IMR-90 (cell line): ENCODE measurements around the gene ANKRD33B. TPM values are rescaled to one million over a fixed set of nuclear protein-coding genes. Genes with fewer than 3 reads are reported as not detected.
A peak's percentile ranks its signal among the peaks of the same experiment; 100 is the strongest.

ENCODE experiments used
- ATAC-seq: fragments of 200-7000 bp; cut with Tn5 transposase; 2 replicates; pipeline ENCODE4 v1.9.1; 2020; ENCODE audit warnings: low read depth, mild to moderate bottlenecking, moderate library complexity
- BruUV-seq: library from RNA; stranded (reverse); fragments of 400-500 nt; replicated peaks from 2 replicates; lab custom pipeline; 2021; lab: Mats Ljungman, UMichigan
- CTCF ChIA-PET: fragments of 300-600 bp; formaldehyde crosslinking; extraction: SDS; loops from one replicate; lab custom pipeline; 2021; ENCODE audit warnings: antibody characterized with exemption; lab: Yijun Ruan, JAX
- POLR2A ChIA-PET: fragments of 300-600 bp; sonication (Branson Sonifier 250); formaldehyde crosslinking; loops from one replicate; lab custom pipeline; 2022; ENCODE audit warnings: antibody characterized with exemption; ENCODE audit not compliant: unreplicated experiment; lab: Charles Lee
- DNase-seq: peaks from one replicate; pipeline ENCODE4 v3.0.0; 2013
- H2AFZ ChIP-seq: replicated peaks from 2 replicates; pipeline ENCODE3; 2013; ENCODE audit warnings: low read length, mild to moderate bottlenecking; ENCODE audit not compliant: poor library complexity
- H2AK5ac ChIP-seq: 2 replicates; pipeline ENCODE4 v1.6.1; 2013; ENCODE audit warnings: low read depth, low read length, inconsistent platforms
- H2AK9ac ChIP-seq: replicated peaks from 2 replicates; pipeline ENCODE3; 2013; ENCODE audit warnings: mild to moderate bottlenecking, low read depth, low read length, moderate library complexity; ENCODE audit not compliant: poor library complexity
- H2BK120ac ChIP-seq: 2 replicates; pipeline ENCODE4 v1.6.1; 2013; ENCODE audit warnings: low read depth, low read length, inconsistent platforms
- H2BK15ac ChIP-seq: 3 replicates; pipeline ENCODE4 v1.6.1; 2013; ENCODE audit warnings: low read depth, low read length, inconsistent platforms
- H2BK20ac ChIP-seq: 2 replicates; pipeline ENCODE4 v1.6.1; 2013; ENCODE audit warnings: low read depth, mild to moderate bottlenecking, inconsistent platforms, low read length, moderate library complexity
- H2BK5ac ChIP-seq: 2 replicates; pipeline ENCODE4 v1.6.1; 2013; ENCODE audit warnings: mild to moderate bottlenecking, low read depth, low read length, inconsistent platforms; ENCODE audit not compliant: poor library complexity, severe bottlenecking
- H3K14ac ChIP-seq: replicated peaks from 2 replicates; pipeline ENCODE4 v1.6.1; 2013; ENCODE audit warnings: low read depth, low read length, inconsistent platforms
- H3K18ac ChIP-seq: 2 replicates; pipeline ENCODE4 v1.6.1; 2013; ENCODE audit warnings: low read depth, low read length, control low read depth
- H3K23ac ChIP-seq: 2 replicates; pipeline ENCODE4 v1.6.1; 2013; ENCODE audit warnings: low read depth, low read length, inconsistent platforms
- H3K27ac ChIP-seq: 2 replicates; pipeline ENCODE4 v1.5.1; 2013; ENCODE audit warnings: mild to moderate bottlenecking, control low read depth, low read length; ENCODE audit not compliant: insufficient read depth
- H3K27me3 ChIP-seq: 2 replicates; pipeline ENCODE4 v1.6.1; 2013; ENCODE audit warnings: low read length; ENCODE audit not compliant: control insufficient read depth, insufficient read depth
- H3K36me3 ChIP-seq: 2 replicates; pipeline ENCODE4 v1.6.1; 2013; ENCODE audit warnings: low read length, mixed read lengths; ENCODE audit not compliant: control insufficient read depth, insufficient read depth
- H3K4ac ChIP-seq: 2 replicates; pipeline ENCODE4 v1.6.1; 2013; ENCODE audit warnings: low read depth, low read length, inconsistent platforms
- H3K4me1 ChIP-seq: 2 replicates; pipeline ENCODE4 v1.6.1; 2013; ENCODE audit warnings: low read length, mixed read lengths; ENCODE audit not compliant: control insufficient read depth, insufficient read depth
- H3K4me2 ChIP-seq: 2 replicates; pipeline ENCODE4 v1.6.1; 2013; ENCODE audit warnings: low read depth, mild to moderate bottlenecking, control low read depth, low read length, moderate library complexity
- H3K4me3 ChIP-seq: 2 replicates; pipeline ENCODE4 v1.5.1; 2013; ENCODE audit warnings: low read depth, mild to moderate bottlenecking, control low read depth, low read length, moderate library complexity; ENCODE audit not compliant: insufficient read depth
- H3K56ac ChIP-seq: 2 replicates; pipeline ENCODE4 v1.6.1; 2013; ENCODE audit warnings: low read length, inconsistent platforms; ENCODE audit not compliant: insufficient read depth; ENCODE audit errors: extremely low read depth
- H3K79me1 ChIP-seq, 2 experiments: 2 replicates each; pipeline ENCODE4 v1.6.1; 2013; ENCODE audit warnings: low read length in 2 of 2, inconsistent platforms in 1 of 2, low read depth in 1 of 2
- H3K9ac ChIP-seq: 2 replicates; pipeline ENCODE4 v1.6.1; 2013; ENCODE audit warnings: low read depth, low read length, control low read depth
- H3K9me1 ChIP-seq: 2 replicates; pipeline ENCODE4 v1.6.1; 2013; ENCODE audit warnings: low read length, inconsistent platforms; ENCODE audit not compliant: insufficient read depth
- H3K9me3 ChIP-seq: 2 replicates; pipeline ENCODE4 v1.6.1; 2013; ENCODE audit warnings: low read length; ENCODE audit not compliant: control insufficient read depth, insufficient read depth
- H4K20me1 ChIP-seq: 2 replicates; pipeline ENCODE4 v1.6.1; 2013; ENCODE audit warnings: low read length, inconsistent platforms; ENCODE audit not compliant: insufficient read depth
- H4K5ac ChIP-seq: 2 replicates; pipeline ENCODE4 v1.6.1; 2013; ENCODE audit warnings: mild to moderate bottlenecking, low read depth, low read length, control low read depth
- H4K8ac ChIP-seq, 2 experiments: 2 replicates each; pipeline ENCODE4 v1.6.1; 2013; ENCODE audit warnings: low read depth in 2 of 2, low read length in 2 of 2, control low read depth in 1 of 2, inconsistent platforms in 1 of 2
- H4K91ac ChIP-seq: 2 replicates; pipeline ENCODE4 v1.6.1; 2013; ENCODE audit warnings: low read depth, low read length, inconsistent platforms; ENCODE audit not compliant: insufficient read depth
- BHLHE40 ChIP-seq: fragments of 150-350 bp; IDR thresholded peaks from 2 replicates; pipeline ENCODE4 v1.6.1; 2016; ENCODE audit warnings: mild to moderate bottlenecking, low read depth, low read length
- CEBPB ChIP-seq: IDR thresholded peaks from 2 replicates; pipeline ENCODE4 v1.6.1; 2012; ENCODE audit warnings: low read depth, low read length, improper control_type of control experiment
- CHD1 ChIP-seq: IDR thresholded peaks from 2 replicates; pipeline ENCODE4 v1.6.1; 2012; ENCODE audit warnings: low read depth, low read length, improper control_type of control experiment
- CTCF ChIP-seq: conservative IDR thresholded peaks from 2 replicates; pipeline ENCODE4 v1.5.1; 2012; ENCODE audit warnings: mild to moderate bottlenecking, low read depth, low read length, improper control_type of control experiment
- ELK1 ChIP-seq: fragments of 150-350 bp; IDR thresholded peaks from 2 replicates; pipeline ENCODE4 v1.6.1; 2016; ENCODE audit warnings: low read depth, mild to moderate bottlenecking, low read length, moderate library complexity, borderline replicate concordance
- FOS ChIP-seq: fragments of 150-350 bp; IDR thresholded peaks from 2 replicates; pipeline ENCODE4 v1.6.1; 2016; ENCODE audit warnings: low read depth, low read length
- MAFK ChIP-seq: IDR thresholded peaks from 2 replicates; pipeline ENCODE4 v1.6.1; 2012; ENCODE audit warnings: low read depth, low read length, improper control_type of control experiment
- MAZ ChIP-seq: IDR thresholded peaks from 2 replicates; pipeline ENCODE4 v1.6.1; 2012; ENCODE audit warnings: low read depth, mild to moderate bottlenecking, low read length, improper control_type of control experiment, moderate library complexity, borderline replicate concordance
- MXI1 ChIP-seq: IDR thresholded peaks from 2 replicates; pipeline ENCODE4 v1.6.1; 2012; ENCODE audit warnings: low read depth, mild to moderate bottlenecking, low read length, moderate library complexity, borderline replicate concordance
- NFE2L2 ChIP-seq: fragments of 150-350 bp; IDR thresholded peaks from 2 replicates; pipeline ENCODE4 v1.6.1; 2016; ENCODE audit warnings: low read depth, mild to moderate bottlenecking, low read length
- POLR2A ChIP-seq: IDR thresholded peaks from 2 replicates; pipeline ENCODE4 v1.6.1; 2012; ENCODE audit warnings: mild to moderate bottlenecking, low read depth, low read length
- RCOR1 ChIP-seq: IDR thresholded peaks from 2 replicates; pipeline ENCODE4 v1.6.1; 2012; ENCODE audit warnings: mild to moderate bottlenecking, low read length, improper control_type of control experiment; ENCODE audit not compliant: insufficient replicate concordance
- RFX5 ChIP-seq: IDR thresholded peaks from 2 replicates; pipeline ENCODE4 v1.8.0; 2012; ENCODE audit warnings: low read depth, mild to moderate bottlenecking, low read length, moderate library complexity
- SMC3 ChIP-seq: fragments of 150-350 bp; IDR thresholded peaks from 2 replicates; pipeline ENCODE4 v1.6.1; 2016; ENCODE audit warnings: low read depth, mild to moderate bottlenecking, antibody characterized with exemption, low read length, moderate library complexity
- USF2 ChIP-seq: fragments of 150-350 bp; IDR thresholded peaks from 2 replicates; pipeline ENCODE4 v1.6.1; 2017; ENCODE audit warnings: mild to moderate bottlenecking, antibody characterized with exemption, low read length, low read depth
- WGBS, 2 experiments: methylation state at CpG; one replicate each; pipeline versions ENCODE4 v1.1.5 to v1.1.7; 2013; ENCODE audit warnings: missing lambda C conversion rate in 2 of 2; ENCODE audit not compliant: insufficient read length in 1 of 2; ENCODE audit errors: extremely low coverage in 2 of 2; 5-methylcytosine and 5-hydroxymethylcytosine counted together
- dilution Hi-C: fragments of 300-500 bp; cut with HindIII; formaldehyde crosslinking; loops from one replicate; pipeline ENCODE4 v1.14.3; 2018; ENCODE audit warnings: low sequenced_read_pairs; ENCODE audit not compliant: unreplicated experiment
- in situ Hi-C: fragments of 300-500 bp; cut with MboI; formaldehyde crosslinking; loops from 3 replicates; pipeline ENCODE4 v1.14.3; 2019; ENCODE audit warnings: low sequenced_read_pairs, inconsistent platforms, mixed read lengths
- intact Hi-C: fragments of 100-400 bp; cut with micrococcal nuclease; formaldehyde crosslinking; loops from 2 replicates; pipeline ENCODE4 v1.10.0; 2022
- polyA plus RNA-seq, 3 experiments: library from polyadenylated mRNA; depleted of rRNA; stranded (reverse); fragments of >200 nt; gene quantifications; 2 replicates each; pipeline ENCODE4 v1.2.3, GENCODE V29; 2012; ENCODE audit warnings: low replicate concordance in 1 of 3
- total RNA-seq: library from RNA; depleted of rRNA; stranded (reverse); fragments of >200 nt; gene quantifications from 2 replicates; pipeline ENCODE4 v1.2.3, GENCODE V29; 2012

ANKRD33B gene
- total and polyA plus RNA-seq, 2 of the 4 experiments (the other 2 are of a cell fraction): 2.5 to 3.3 TPM

GRCh38 chr5:10518347-10518746 is 45.5 kb upstream of the ANKRD33B start:
- H2AK5ac ChIP-seq: no peak overlapping the region
- ChIA-PET POLR2A (no interaction called here), CTCF (no interaction called here)
- 0 out of 2 replicates have a peak overlapping the region, but pooled peaks have one; percentile 26 for H3K14ac ChIP-seq
- peaks cover 21% of the 10 kb centered on the region for H3K9me1 ChIP-seq
- TF ChIP-seq RCOR1 (no peak), RFX5 (no peak), NFE2L2 (no peak), BHLHE40 (no peak), CEBPB (no peak), MAFK (no peak), FOS (no peak), CHD1 (no peak), MXI1 (no peak), MAZ (no peak), USF2 (no peak), CTCF (no peak), ELK1 (no peak), SMC3 (no peak), POLR2A (no peak)
- no peak overlapping the region for H3K56ac ChIP-seq
- no peak overlapping the region for H2BK5ac ChIP-seq
- H3K36me3 ChIP-seq: no peaks in the 10 kb centered on the region
- no peak overlapping the region for H2BK20ac ChIP-seq
- H3K9ac ChIP-seq: no peak overlapping the region
- peaks cover 4% of the 10 kb centered on the region; the same call in 1 of the 2 replicates for H4K20me1 ChIP-seq
- peak overlapping the region in 1 of 2 experiments; percentile 12; a peak in 1 of 4 replicates for H4K8ac ChIP-seq
- ATAC-seq: 0 out of 2 replicates have a peak, but pooled peaks have one; percentile 3
- no peak overlapping the region for H3K4ac ChIP-seq
- intact Hi-C loops (no loop called here), dilution Hi-C loops (no loop called here), in situ Hi-C loops (no loop called here)
- H3K18ac ChIP-seq: no peak overlapping the region
- no peak overlapping the region for H3K4me2 ChIP-seq
- no peak overlapping the region; the same call in 1 of the 2 replicates for H4K91ac ChIP-seq
- H3K27me3 ChIP-seq: no peaks in the 10 kb centered on the region
- no peak overlapping the region for H4K5ac ChIP-seq
- peak overlapping the region; percentile 13 for H2AK9ac ChIP-seq
- H3K27ac ChIP-seq: no peak overlapping the region
- no peak overlapping the region for H3K4me3 ChIP-seq
- 50% methylated on average over 1 of the region's 2 CpGs; no CpG with 5 or more reads in 1 of the 2 experiments for WGBS, 2 experiments
- peak overlapping the region; percentile 65; the same call in 1 of the 2 replicates for H3K23ac ChIP-seq
- H2AFZ ChIP-seq: no peak overlapping the region
- peaks cover 10% of the 10 kb centered on the region for H3K4me1 ChIP-seq
- DNase-seq: peak; percentile 55
- no TSS peak for BruUV-seq
- no peaks in the 10 kb centered on the region for H3K79me1 ChIP-seq
- H2BK120ac ChIP-seq: peak overlapping the region; percentile 24; the same call in 1 of the 2 replicates
- H3K9me3 ChIP-seq: peaks cover 3% of the 10 kb centered on the region; the same call in 1 of the 2 replicates
- no peak overlapping the region for H2BK15ac ChIP-seq
